GM12892 (cell line): ENCODE data around the gene SERPINB10.

Experiments
- POLR2A ChIP-seq: IDR thresholded peaks from 2 replicates; pipeline ENCODE4 v1.6.1; 2011; ENCODE audit warnings: low read depth, low read length, control low read depth
- POLR2AphosphoS5 ChIP-seq: IDR thresholded peaks from 2 replicates; pipeline ENCODE4 v1.6.1; 2011; ENCODE audit warnings: low read depth, low read length, control low read depth
- TAF1 ChIP-seq: IDR thresholded peaks from 2 replicates; pipeline ENCODE4 v1.6.1; 2011; ENCODE audit warnings: low read depth, mild to moderate bottlenecking, control low read depth, low read length, borderline replicate concordance

DNA sequence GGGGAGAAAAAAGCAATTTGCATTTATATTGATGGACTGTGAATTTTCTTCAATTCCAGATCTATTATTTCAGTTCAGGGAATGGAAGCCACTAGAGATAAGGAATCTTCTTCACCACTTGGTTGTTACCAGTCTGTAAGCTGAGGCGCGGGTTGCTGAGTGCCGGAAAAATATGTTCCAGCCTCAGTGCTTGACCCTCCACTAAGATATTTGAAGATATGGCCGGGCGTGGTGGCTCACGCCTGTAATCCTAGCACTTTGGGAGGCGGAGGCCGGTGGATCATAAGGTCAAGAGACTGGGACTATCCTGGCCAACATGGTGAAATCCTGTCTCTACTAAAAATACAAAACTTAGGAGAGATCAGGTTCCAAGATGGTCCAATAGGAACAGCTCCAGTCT is 32.2 kb downstream of the SERPINB10 start:
- no peak for TF ChIP-seq POLR2A
- no peak for TF ChIP-seq POLR2AphosphoS5
- no peak for TF ChIP-seq TAF1
